Endometrium (tissue), 2 donors: Measurements from ENCODE around the gene MYD88.
A peak's percentile ranks its signal among the peaks of the same experiment; 100 is the strongest.
"Not testable (repeated sequence)": the region's sequence is repeated elsewhere in the genome, so short reads cannot be mapped to it uniquely, and the experiment has no call there.

Experiments
- FAIRE-seq: peaks from 2 replicates; lab custom pipeline; 2012; peaks lifted over from hg19 to GRCh38; lab: Jason Lieb, UNC
- donor health status: control.
- donor health status: control.

The MYD88 gene

GRCh38 chr3:38126121-38126892 is 12.2 kb upstream of the MYD88 start:
- no peak for FAIRE-seq

- FAIRE-seq = no peak
These were observed 10.7 kb upstream of the MYD88 start for GRCh38 chr3:38127611-38128302.

GRCh38 chr3:38128303-38128655 is 10.2 kb upstream of the MYD88 start:
- FAIRE-seq = no peak

- FAIRE-seq = no peak
These were observed 9.4 kb upstream of the MYD88 start for GRCh38 chr3:38129058-38129457.

GRCh38 chr3:38130631-38131065 is 7.8 kb upstream of the MYD88 start:
- FAIRE-seq = no peak

- FAIRE-seq = no peak
These were observed 6.7 kb upstream of the MYD88 start for GRCh38 chr3:38131621-38132369.

GRCh38 chr3:38133209-38133556 is 5.3 kb upstream of the MYD88 start:
- FAIRE-seq = no peak

- no peak for FAIRE-seq
These were observed 4.7 kb upstream of the MYD88 start for GRCh38 chr3:38133557-38134405.

- FAIRE-seq = not testable (repeated sequence)
These were observed 3.8 kb upstream of the MYD88 start for GRCh38 chr3:38134517-38135143.

- not testable (repeated sequence) for FAIRE-seq
These were observed 2.7 kb upstream of the MYD88 start for GRCh38 chr3:38135621-38136277.

GRCh38 chr3:38136393-38136776 is 2.1 kb upstream of the MYD88 start:
- FAIRE-seq = no peak

- peak; percentile 98 for FAIRE-seq
These were observed 1.5 kb upstream of the MYD88 start, which contains the start of gene ACAA1 for GRCh38 chr3:38136777-38137614. TSS of gene ACAA1 (minus strand) at chr3:38137127. CDS start at chr3:38137035, 92 bp downstream.

- no peak for FAIRE-seq
These were observed 679 bp upstream of the MYD88 start for GRCh38 chr3:38137615-38138348.

- FAIRE-seq = no peak
These were observed 730 bp downstream of the MYD88 start for GRCh38 chr3:38139191-38139590.

- no peak for FAIRE-seq
These were observed 1.2 kb downstream of the MYD88 start for GRCh38 chr3:38139652-38140051.

- no peak for FAIRE-seq
These were observed 2.1 kb downstream of the MYD88 start for GRCh38 chr3:38140326-38141172.

GRCh38 chr3:38141173-38141951 is 2.9 kb downstream of the MYD88 start:
- FAIRE-seq = no peak

GRCh38 chr3:38141952-38142273 is 3.5 kb downstream of the MYD88 start:
- no peak for FAIRE-seq
